ENCODE measurements around the gene CAPN10.

- TF ChIP-seq CTCF (IDR thresholded peaks at IDR 0.05), result no peak
- TF ChIP-seq POLR2A (IDR thresholded peaks at IDR 0.05), result no peak
These were observed 16.7 kb downstream of the CAPN10 start for GRCh38 chr2:240603081-240603835.

Data from uterus (tissue), 2 donors.